HG03521 (cell line): ENCODE measurements around the gene PGGT1B.

Source experiments
- ATAC-seq: cut with Tn5 transposase; IDR thresholded peaks from one replicate; pipeline ENCODE4 v1.9.1; 2021; ENCODE audit warnings: mild to moderate bottlenecking, moderate library complexity; ENCODE audit not compliant: unreplicated experiment

PGGT1B gene

GRCh38 chr5:115184770-115185169 lies 77.9 kb downstream of the PGGT1B start:
- ATAC-seq = no peak

GRCh38 chr5:115181757-115182156 lies 80.9 kb downstream of the PGGT1B start:
- ATAC-seq = no peak

GRCh38 chr5:115180165-115180709 lies 82.4 kb downstream of the PGGT1B start:
- peak; percentile 55 for ATAC-seq

- ATAC-seq = peak; percentile 14
These were observed 83.1 kb downstream of the PGGT1B start for GRCh38 chr5:115179394-115180164.

- ATAC-seq = no peak
These were observed 83.7 kb downstream of the PGGT1B start for GRCh38 chr5:115179030-115179393.

GRCh38 chr5:115170929-115171510 lies 91.7 kb downstream of the PGGT1B start:
- no peak for ATAC-seq

GRCh38 chr5:115170134-115170928 lies 92.3 kb downstream of the PGGT1B start:
- peak; percentile 42 for ATAC-seq

- peak; percentile 98 for ATAC-seq
These were observed 93.1 kb downstream of the PGGT1B start, which contains the start of gene TRIM36 for GRCh38 chr5:115169487-115170133. Gene TRIM36 (minus strand): TSS chr5:115169908. CDS start chr5:115169634, 274 bp downstream.

GRCh38 chr5:115168829-115169486 lies 93.7 kb downstream of the PGGT1B start:
- no peak for ATAC-seq

- no peak for ATAC-seq
These were observed 95.8 kb downstream of the PGGT1B start for GRCh38 chr5:115166744-115167393.

- no peak for ATAC-seq
These were observed 96.9 kb downstream of the PGGT1B start for GRCh38 chr5:115165790-115166189.

- ATAC-seq = no peak
These were observed 101.7 kb downstream of the PGGT1B start for GRCh38 chr5:115160975-115161475.
